Body of pancreas (tissue), 4 donors: ENCODE results near the gene FAM114A1. TPM values are rescaled to one million over a fixed set of nuclear protein-coding genes. Genes with fewer than 3 reads are reported as not detected.

ENCODE experiments used
- ATAC-seq: fragments of 150-250 bp; one replicate; pipeline ENCODE4 v1.9.1; 2016
- DNase-seq, 4 donors: peaks; one replicate each; pipeline ENCODE4 v3.0.0-alpha.2; 2019
- H3K27ac ChIP-seq, 4 donors: fragments of 200-600 bp; sonication (generic); 1 replicate in 3 of 4; 2 replicates in 1 of 4; pipeline versions ENCODE4 v1.5.1 to v1.6.1; 2016 to 2019; ENCODE audit warnings: mild to moderate bottlenecking in 1 of 4, mixed read lengths in 1 of 4, moderate library complexity in 1 of 4
- H3K27me3 ChIP-seq, 2 donors: fragments of 200-600 bp; sonication (generic); one replicate each; pipeline ENCODE4 v1.6.0; 2016; ENCODE audit warnings: mild to moderate bottlenecking in 1 of 2
- H3K36me3 ChIP-seq, 2 donors: fragments of 200-600 bp; sonication (generic); replicated peaks in 1 of 2; 2 replicates each; pipeline ENCODE4 v1.5.1; 2016; ENCODE audit warnings: low read depth in 2 of 2; ENCODE audit not compliant: insufficient read depth in 1 of 2
- H3K4me1 ChIP-seq: fragments of 200-600 bp; sonication (generic); one replicate; pipeline ENCODE4 v1.6.0; 2016
- H3K4me3 ChIP-seq, 2 donors: fragments of 200-600 bp; sonication (generic); 1 replicate in 1 of 2; 2 replicates in 1 of 2; pipeline ENCODE4 v1.5.1; 2016 to 2019
- H3K9me3 ChIP-seq, 3 donors: fragments of 200-600 bp; sonication (generic); 1 replicate in 2 of 3; 2 replicates in 1 of 3; pipeline ENCODE4 v1.5.1; 2016
- POLR2A ChIP-seq, 3 donors: fragments of 450-650 bp; IDR thresholded peaks; one replicate each; pipeline ENCODE4 v1.6.1; 2016; ENCODE audit warnings: antibody characterized with exemption in 3 of 3, mild to moderate bottlenecking in 2 of 3
- WGBS, 2 donors: methylation state at CpG; one replicate each; pipeline ENCODE4 v1.1.5; 2017; 5-methylcytosine and 5-hydroxymethylcytosine counted together
- intact Hi-C: fragments of 100-400 bp; cut with DNase I; formaldehyde crosslinking; loops from one replicate; pipeline ENCODE4 v1.15.1; 2023
- total RNA-seq, 2 donors: library from RNA; depleted of rRNA; stranded (reverse); fragments of >200 nt; gene quantifications; one replicate each; pipeline ENCODE4 v1.1.0, GENCODE V29; 2016
- TF ChIP-seq, protein P1 (sequence below), 7 experiments: fragments of 450-650 bp in 4 of 7; fragments of 200-600 bp in 3 of 7; sonication (generic) in 3 of 7; IDR thresholded peaks; one replicate each; pipeline ENCODE4 v1.5.1; 2016 to 2019; ENCODE audit warnings: antibody characterized with exemption in 7 of 7

Gene FAM114A1
- total RNA-seq, 2 donors from 2014 or later: 30.6 to 43.2 TPM

DNA sequence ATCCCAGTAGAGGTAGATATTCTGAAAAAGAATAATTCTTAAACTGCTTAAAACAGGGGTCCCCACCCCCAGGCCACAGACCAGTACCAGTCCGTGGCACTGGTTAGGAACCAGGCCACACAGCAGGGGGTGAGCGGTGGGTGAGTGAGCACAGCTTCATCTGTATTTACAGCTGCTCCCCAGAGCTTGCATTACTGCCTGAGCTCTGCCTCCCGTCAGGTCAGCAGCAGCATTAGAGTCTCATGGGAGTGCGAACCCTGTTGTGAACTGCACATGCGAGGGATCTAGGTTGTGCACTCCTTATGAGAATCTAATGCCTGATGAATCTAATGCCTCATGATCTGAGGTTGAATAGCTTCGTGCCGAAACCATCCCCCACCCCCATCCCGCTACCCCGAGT is 76.8 kb downstream of the FAM114A1 start:
- DNase-seq: no peak
- 86 to 94% methylated on average over 8 to 9 of the region's 9 CpGs for WGBS, 2 donors
- H3K27ac ChIP-seq: no peak overlapping the region
- no peaks in the 10 kb centered on the region for H3K4me1 ChIP-seq
- no peaks in the 10 kb centered on the region for H3K27me3 ChIP-seq
- H3K36me3 ChIP-seq: peaks cover 0 to 7% of the 10 kb centered on the region in 2 donors
- intact Hi-C loops: no loop called here
- no peaks in the 10 kb centered on the region for H3K9me3 ChIP-seq
- no peak for ATAC-seq
- H3K4me3 ChIP-seq: no peak overlapping the region
- TF ChIP-seq, protein P1, sequence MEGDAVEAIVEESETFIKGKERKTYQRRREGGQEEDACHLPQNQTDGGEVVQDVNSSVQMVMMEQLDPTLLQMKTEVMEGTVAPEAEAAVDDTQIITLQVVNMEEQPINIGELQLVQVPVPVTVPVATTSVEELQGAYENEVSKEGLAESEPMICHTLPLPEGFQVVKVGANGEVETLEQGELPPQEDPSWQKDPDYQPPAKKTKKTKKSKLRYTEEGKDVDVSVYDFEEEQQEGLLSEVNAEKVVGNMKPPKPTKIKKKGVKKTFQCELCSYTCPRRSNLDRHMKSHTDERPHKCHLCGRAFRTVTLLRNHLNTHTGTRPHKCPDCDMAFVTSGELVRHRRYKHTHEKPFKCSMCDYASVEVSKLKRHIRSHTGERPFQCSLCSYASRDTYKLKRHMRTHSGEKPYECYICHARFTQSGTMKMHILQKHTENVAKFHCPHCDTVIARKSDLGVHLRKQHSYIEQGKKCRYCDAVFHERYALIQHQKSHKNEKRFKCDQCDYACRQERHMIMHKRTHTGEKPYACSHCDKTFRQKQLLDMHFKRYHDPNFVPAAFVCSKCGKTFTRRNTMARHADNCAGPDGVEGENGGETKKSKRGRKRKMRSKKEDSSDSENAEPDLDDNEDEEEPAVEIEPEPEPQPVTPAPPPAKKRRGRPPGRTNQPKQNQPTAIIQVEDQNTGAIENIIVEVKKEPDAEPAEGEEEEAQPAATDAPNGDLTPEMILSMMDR (IDR thresholded peaks at IDR 0.05): no peak
- TF ChIP-seq POLR2A (IDR thresholded peaks at IDR 0.05): no peak

DNA sequence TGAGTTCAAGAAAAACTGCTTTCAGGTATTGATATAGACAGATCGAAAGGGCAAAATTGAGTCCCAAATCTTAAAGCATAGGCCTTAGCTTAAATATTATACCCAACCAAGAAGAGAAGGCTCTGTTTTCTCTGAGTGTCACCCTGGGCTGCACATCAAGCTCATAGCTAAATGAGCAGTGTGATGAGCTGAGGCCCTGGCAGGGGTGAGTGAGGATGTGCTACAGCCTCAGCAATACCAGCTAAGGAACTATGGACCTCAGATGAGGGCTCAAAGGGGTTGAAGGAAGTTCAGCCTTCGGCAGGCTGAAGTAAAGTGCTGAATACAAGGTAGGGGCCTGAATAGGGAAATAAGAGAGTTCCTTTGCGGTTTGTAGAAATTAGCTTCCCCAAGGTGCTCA is 79.3 kb downstream of the FAM114A1 start:
- 82 to 92% methylated on average over 3 of the region's 3 CpGs for WGBS, 2 donors
- no peak overlapping the region for H3K27ac ChIP-seq
- intact Hi-C loops: no loop called here
- H3K27me3 ChIP-seq: no peaks in the 10 kb centered on the region
- H3K9me3 ChIP-seq: no peaks in the 10 kb centered on the region
- TF ChIP-seq POLR2A (IDR thresholded peaks at IDR 0.05): no peak
- TF ChIP-seq, protein P1 (IDR thresholded peaks at IDR 0.05): no peak
- peaks cover 0 to 5% of the 10 kb centered on the region in 2 donors for H3K36me3 ChIP-seq
- DNase-seq (no peak), ATAC-seq (no peak)
- no peak overlapping the region for H3K4me3 ChIP-seq
- H3K4me1 ChIP-seq: no peaks in the 10 kb centered on the region

- WGBS, 2 donors: 58 to 64% methylated on average over 2 of the region's 2 CpGs
- peak in 3 of 4 donors; percentile 12 to 17 (median 16) for DNase-seq
- H3K9me3 ChIP-seq: no peaks in the 10 kb centered on the region
- H3K4me3 ChIP-seq: no peak overlapping the region
- no peaks in the 10 kb centered on the region for H3K4me1 ChIP-seq
- no peak overlapping the region for H3K27ac ChIP-seq
- H3K27me3 ChIP-seq: no peaks in the 10 kb centered on the region
- intact Hi-C loops: no loop called here
- no peak for TF ChIP-seq POLR2A (IDR thresholded peaks at IDR 0.05)
- TF ChIP-seq, protein P1 (IDR thresholded peaks at IDR 0.05): no peak
- peak; percentile 61 for ATAC-seq
- H3K36me3 ChIP-seq: peaks cover 0 to 5% of the 10 kb centered on the region in 2 donors
These were observed 80.9 kb downstream of the FAM114A1 start for GRCh38 chr4:38948551-38948950.

GRCh38 chr4:38949411-38950051 is 81.9 kb downstream of the FAM114A1 start:
- intact Hi-C loops: no loop called here
- H3K4me1 ChIP-seq: no peaks in the 10 kb centered on the region

More at GRCh38 chr4:38949411-38950051, 81.9 kb downstream of the FAM114A1 start:
- H3K36me3 ChIP-seq: peaks cover 0 to 5% of the 10 kb centered on the region in 2 donors
- WGBS, 2 donors: 37 to 44% methylated on average over 5 of the region's 5 CpGs
- no peak overlapping the region for H3K27ac ChIP-seq
- DNase-seq: no peak
- H3K9me3 ChIP-seq: no peaks in the 10 kb centered on the region
- no peaks in the 10 kb centered on the region for H3K27me3 ChIP-seq
- no peak for ATAC-seq
- H3K4me3 ChIP-seq: no peak overlapping the region
- TF ChIP-seq, protein P1 (IDR thresholded peaks at IDR 0.05): no peak
- no peak for TF ChIP-seq POLR2A (IDR thresholded peaks at IDR 0.05)
